PC-3 (cell line): ENCODE measurements around the gene ZNF132.

Source experiments
- CTCF ChIP-seq: fragments of 300-600 bp; sonication (generic); conservative IDR thresholded peaks from 2 replicates; pipeline ENCODE4 v1.5.1; 2017; ENCODE audit warnings: antibody characterized with exemption, low read depth, mild to moderate bottlenecking, low read length
- EZH2 ChIP-seq: fragments of 300-600 bp; sonication (generic); IDR thresholded peaks from one replicate; pipeline ENCODE4 v1.6.1; 2017; ENCODE audit warnings: antibody characterized with exemption, mild to moderate bottlenecking, low read length; ENCODE audit not compliant: unreplicated experiment
- EZH2phosphoT487 ChIP-seq: fragments of 300-600 bp; sonication (generic); IDR thresholded peaks from 2 replicates; pipeline ENCODE4 v1.6.1; 2018; ENCODE audit warnings: mild to moderate bottlenecking, antibody characterized with exemption, low read length, borderline replicate concordance

DNA sequence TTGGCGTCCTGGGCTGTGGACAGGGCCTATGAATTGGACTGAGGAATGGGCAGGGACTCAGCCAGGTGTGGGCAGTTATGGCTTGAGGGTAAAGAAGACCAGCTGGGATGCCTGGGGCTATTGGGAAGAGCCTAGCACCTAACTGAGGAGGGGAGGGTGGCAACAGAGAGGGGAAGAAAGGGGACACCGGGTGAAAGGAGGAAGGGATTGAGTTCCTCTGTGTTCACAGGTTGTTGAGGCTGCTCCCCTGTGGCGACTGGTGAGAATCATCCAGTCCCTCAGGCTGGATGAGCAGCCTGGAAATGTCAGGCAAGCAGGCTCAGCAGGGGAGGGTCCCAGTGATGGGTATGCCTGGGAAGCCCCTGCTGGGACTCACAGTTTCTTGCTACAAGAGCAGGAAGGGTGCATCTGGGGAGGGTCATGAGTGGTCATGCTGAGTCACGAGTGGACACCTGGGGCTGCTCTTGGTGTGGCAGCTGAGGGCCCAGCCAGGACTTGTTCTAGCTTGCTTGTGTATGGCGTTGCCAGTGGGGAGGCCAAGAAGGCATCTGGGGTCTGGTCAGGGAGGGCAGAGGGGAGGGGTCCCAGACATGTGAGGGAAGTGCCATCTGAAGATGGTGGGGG is 28.4 kb upstream of the ZNF132 start:
- TF ChIP-seq CTCF: peak; percentile 27; the same call in 1 of the 2 replicates
- no peak for TF ChIP-seq EZH2
- TF ChIP-seq EZH2phosphoT487: no peak
